HG02970 (cell line): ENCODE measurements around the gene PIP5K1A.
A peak's percentile ranks its signal among the peaks of the same experiment; 100 is the strongest.
"Not testable (repeated sequence)": the region's sequence is repeated elsewhere in the genome, so short reads cannot be mapped to it uniquely, and the experiment has no call there.

Experiments
- ATAC-seq: cut with Tn5 transposase; IDR thresholded peaks from one replicate; pipeline ENCODE4 v1.9.1; 2021; ENCODE audit warnings: mild to moderate bottlenecking, moderate library complexity, moderate number of reproducible peaks; ENCODE audit not compliant: unreplicated experiment, low FRiP score

PIP5K1A gene

GRCh38 chr1:151251656-151252470 lies 53.5 kb downstream of the PIP5K1A start:
- ATAC-seq: no peak

- peak; percentile 85 for ATAC-seq
Measured at GRCh38 chr1:151254217-151255213, 56.2 kb downstream of the PIP5K1A start, which contains the start of gene PSMD4. Gene PSMD4, plus strand, starts transcription at chr1:151254734. Its CDS starts 49 bp downstream, at chr1:151254783.

GRCh38 chr1:151255381-151255780 lies 57.0 kb downstream of the PIP5K1A start:
- ATAC-seq: no peak

GRCh38 chr1:151259351-151259750 lies 61.0 kb downstream of the PIP5K1A start:
- no peak for ATAC-seq

GRCh38 chr1:151265446-151266236 lies 67.3 kb downstream of the PIP5K1A start:
- no peak for ATAC-seq

GRCh38 chr1:151266315-151266714 lies 68.0 kb downstream of the PIP5K1A start:
- no peak for ATAC-seq

- ATAC-seq: no peak
Measured at GRCh38 chr1:151266821-151267220, 68.5 kb downstream of the PIP5K1A start.

- no peak for ATAC-seq
Measured at GRCh38 chr1:151267760-151268159, 69.4 kb downstream of the PIP5K1A start.

- no peak for ATAC-seq
Measured at GRCh38 chr1:151273924-151274466, 75.6 kb downstream of the PIP5K1A start.

GRCh38 chr1:151275341-151275740 lies 77.0 kb downstream of the PIP5K1A start:
- ATAC-seq: not testable (repeated sequence)

GRCh38 chr1:151277249-151277648 lies 78.9 kb downstream of the PIP5K1A start:
- no peak for ATAC-seq

GRCh38 chr1:151281225-151281968 lies 83.0 kb downstream of the PIP5K1A start:
- ATAC-seq: peak; percentile 47

GRCh38 chr1:151281969-151282882 lies 83.9 kb downstream of the PIP5K1A start, which contains the start of gene ZNF687:
Gene ZNF687, plus strand, starts transcription at chr1:151282299. Its CDS starts 3,993 bp downstream, at chr1:151286292.
- ATAC-seq: peak; percentile 66

- ATAC-seq: no peak
Measured at GRCh38 chr1:151282883-151283725, 84.8 kb downstream of the PIP5K1A start.

- ATAC-seq: no peak
Measured at GRCh38 chr1:151284013-151284577, 85.7 kb downstream of the PIP5K1A start.

GRCh38 chr1:151286619-151287340 lies 88.4 kb downstream of the PIP5K1A start:
- no peak for ATAC-seq
